Esophagus squamous epithelium (tissue), 4 donors: Measurements from ENCODE around the gene TBK1.

ENCODE experiments used
- CTCF ChIP-seq, 6 experiments: fragments of 450-650 bp in 4 of 6; fragments of 200-600 bp in 2 of 6; sonication (generic) in 2 of 6; IDR thresholded peaks; one replicate each; pipeline ENCODE4 v1.5.1; 2016 to 2019; ENCODE audit warnings: antibody characterized with exemption in 6 of 6, mild to moderate bottlenecking in 4 of 6, moderate library complexity in 4 of 6
- POLR2A ChIP-seq, 4 donors: fragments of 450-650 bp; IDR thresholded peaks; one replicate each; pipeline ENCODE4 v1.6.1; 2017; ENCODE audit warnings: antibody characterized with exemption in 4 of 4, mild to moderate bottlenecking in 4 of 4, moderate library complexity in 3 of 4

DNA sequence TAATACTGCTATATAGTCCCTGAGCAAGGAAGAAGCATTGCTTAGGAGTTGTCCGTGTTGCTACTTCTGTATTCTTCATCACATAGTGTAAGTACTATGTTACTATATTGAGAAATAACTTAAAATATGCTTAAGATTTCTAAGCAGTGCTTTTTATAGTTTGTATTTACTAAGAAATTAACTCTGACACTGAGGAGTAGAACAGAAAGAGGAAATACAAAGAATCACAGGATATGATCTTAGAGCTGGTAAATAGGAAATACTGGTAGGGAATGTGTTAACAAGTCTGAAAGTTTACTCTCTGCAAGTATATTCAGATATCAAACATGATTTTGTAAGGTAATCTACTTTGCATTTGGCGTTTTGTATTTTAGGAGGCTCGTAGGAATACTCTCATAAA is 32.2 kb upstream of the TBK1 start:
- no peak for TF ChIP-seq CTCF (IDR thresholded peaks at IDR 0.05)
- no peak for TF ChIP-seq POLR2A (IDR thresholded peaks at IDR 0.05)
